ENCODE measurements around the gene CLIC5. TPM values are rescaled to one million over a fixed set of nuclear protein-coding genes. Genes with fewer than 3 reads are reported as not detected.

CLIC5 gene
- total RNA-seq, 1 donor from 2014 or later = not detected

GRCh38 chr6:46058951-46059350 lies 43.3 kb upstream of the CLIC5 start:
- DNase-seq (ENCODE audit: extremely low spot score, unreplicated experiment) = no peak
- no peak overlapping the region for H3K27ac Mint-ChIP-seq (ENCODE audit: unreplicated experiment)
- no peaks in the 10 kb centered on the region for H3K36me3 Mint-ChIP-seq (ENCODE audit: unreplicated experiment)
- peaks cover 52% of the 10 kb centered on the region for H3K27me3 Mint-ChIP-seq (ENCODE audit: unreplicated experiment)
- H3K4me3 Mint-ChIP-seq (ENCODE audit: unreplicated experiment) = no peak overlapping the region
- peaks cover 7% of the 10 kb centered on the region for H3K9me3 Mint-ChIP-seq (ENCODE audit: unreplicated experiment)
- no peak for TF ChIP-seq CTCF (IDR thresholded peaks at IDR 0.05)
- H3K4me1 Mint-ChIP-seq (ENCODE audit: unreplicated experiment) = no peaks in the 10 kb centered on the region

GRCh38 chr6:46057792-46058191 lies 42.1 kb upstream of the CLIC5 start:
- Mint-ChIP-seq H3K27ac (ENCODE audit: unreplicated experiment) (no peak overlapping the region), H3K4me1 (ENCODE audit: unreplicated experiment) (peaks cover 3% of the 10 kb centered on the region), H3K36me3 (ENCODE audit: unreplicated experiment) (no peaks in the 10 kb centered on the region), H3K27me3 (ENCODE audit: unreplicated experiment) (peaks cover 42% of the 10 kb centered on the region), H3K4me3 (ENCODE audit: unreplicated experiment) (no peak overlapping the region), H3K9me3 (ENCODE audit: unreplicated experiment) (peaks cover 7% of the 10 kb centered on the region)
- no peak for TF ChIP-seq CTCF (IDR thresholded peaks at IDR 0.05)
- no peak for DNase-seq (ENCODE audit: extremely low spot score, unreplicated experiment)

GRCh38 chr6:46056906-46057529 lies 41.4 kb upstream of the CLIC5 start:
- TF ChIP-seq CTCF (IDR thresholded peaks at IDR 0.05) = no peak
- peaks cover 7% of the 10 kb centered on the region for H3K9me3 Mint-ChIP-seq (ENCODE audit: unreplicated experiment)
- DNase-seq (ENCODE audit: extremely low spot score, unreplicated experiment) = no peak
- peaks cover 3% of the 10 kb centered on the region for H3K4me1 Mint-ChIP-seq (ENCODE audit: unreplicated experiment)
- H3K27me3 Mint-ChIP-seq (ENCODE audit: unreplicated experiment) = peaks cover 37% of the 10 kb centered on the region
- H3K4me3 Mint-ChIP-seq (ENCODE audit: unreplicated experiment) = no peak overlapping the region
- no peak overlapping the region for H3K27ac Mint-ChIP-seq (ENCODE audit: unreplicated experiment)
- H3K36me3 Mint-ChIP-seq (ENCODE audit: unreplicated experiment) = no peaks in the 10 kb centered on the region

- Mint-ChIP-seq H3K27ac (ENCODE audit: unreplicated experiment) (no peak overlapping the region), H3K9me3 (ENCODE audit: unreplicated experiment) (peaks cover 7% of the 10 kb centered on the region), H3K4me3 (ENCODE audit: unreplicated experiment) (no peak overlapping the region), H3K36me3 (ENCODE audit: unreplicated experiment) (no peaks in the 10 kb centered on the region), H3K27me3 (ENCODE audit: unreplicated experiment) (peaks cover 31% of the 10 kb centered on the region), H3K4me1 (ENCODE audit: unreplicated experiment) (peaks cover 5% of the 10 kb centered on the region)
- TF ChIP-seq CTCF (IDR thresholded peaks at IDR 0.05) = no peak
- DNase-seq (ENCODE audit: extremely low spot score, unreplicated experiment) = no peak
These were observed 38.9 kb upstream of the CLIC5 start for GRCh38 chr6:46054516-46054915.

GRCh38 chr6:46053039-46053933 lies 37.6 kb upstream of the CLIC5 start:
- no peak for DNase-seq (ENCODE audit: extremely low spot score, unreplicated experiment)
- H3K27me3 Mint-ChIP-seq (ENCODE audit: unreplicated experiment) = peaks cover 27% of the 10 kb centered on the region
- H3K4me1 Mint-ChIP-seq (ENCODE audit: unreplicated experiment) = peaks cover 9% of the 10 kb centered on the region
- no peak overlapping the region for H3K4me3 Mint-ChIP-seq (ENCODE audit: unreplicated experiment)
- H3K36me3 Mint-ChIP-seq (ENCODE audit: unreplicated experiment) = no peaks in the 10 kb centered on the region
- peaks cover 7% of the 10 kb centered on the region for H3K9me3 Mint-ChIP-seq (ENCODE audit: unreplicated experiment)
- no peak overlapping the region for H3K27ac Mint-ChIP-seq (ENCODE audit: unreplicated experiment)
- no peak for TF ChIP-seq CTCF (IDR thresholded peaks at IDR 0.05)
